HCT116 (cell line): ENCODE data around the gene ELF3. TPM values are rescaled to one million over a fixed set of nuclear protein-coding genes. Genes with fewer than 3 reads are reported as not detected.

Experiments used
- ATAC-seq: fragments of 200-7000 bp; cut with Tn5 transposase; 2 replicates; pipeline ENCODE4 v1.9.1; 2020; ENCODE audit warnings: mild to moderate bottlenecking, moderate library complexity
- BruUV-seq: library from RNA; stranded (reverse); fragments of 400-500 nt; replicated peaks from 2 replicates; lab custom pipeline; 2021; lab: Mats Ljungman, UMichigan
- CTCF ChIA-PET: fragments of 300-600 bp; sonication (Branson Sonifier 250); formaldehyde crosslinking; loops from one replicate; lab custom pipeline; 2021; ENCODE audit warnings: antibody characterized with exemption; lab: Charles Lee
- POLR2A ChIA-PET: fragments of 300-600, 350-600 bp; sonication (Branson Sonifier 250); formaldehyde crosslinking; loops from one replicate; lab custom pipeline; 2021; ENCODE audit warnings: antibody characterized with exemption; lab: Charles Lee
- RAD21 ChIA-PET, 2 experiments: fragments of 300-600 bp; sonication (Branson Sonifier 250); formaldehyde crosslinking; loops; one replicate each; lab custom pipeline; 2023; ENCODE audit warnings: low total read pairs in 2 of 2; ENCODE audit not compliant: uncharacterized antibody in 2 of 2, unreplicated experiment in 2 of 2, low non-redundant PET in 1 of 2; lab: Charles Lee
- DNase-seq: peaks from one replicate; pipeline ENCODE4 v3.0.0-alpha.2; 2010; ENCODE audit warnings: low read depth, low spot score
- H2AFZ ChIP-seq: fragments of 200-600 bp; shearing (Covaris generic), sonication (generic); 2 replicates; pipeline ENCODE4 v1.6.1; 2017; ENCODE audit warnings: low read depth, mixed run types, mixed read lengths, antibody characterized with exemption, low read length; ENCODE audit not compliant: poor library complexity, severe bottlenecking
- H3K27ac ChIP-seq: 2 replicates; pipeline ENCODE4 v1.5.1; 2012; ENCODE audit warnings: low read depth, low read length
- H3K27me3 ChIP-seq: fragments of 200-600 bp; sonication (generic); 2 replicates; pipeline ENCODE4 v1.6.1; 2016; ENCODE audit warnings: mixed run types, low read length, mixed read lengths; ENCODE audit not compliant: insufficient read depth
- H3K36me3 ChIP-seq, 2 experiments: fragments of 200-500 bp in 1 of 2; fragments of 200-600 bp in 1 of 2; sonication (Bioruptor generic) in 1 of 2; sonication (generic) in 1 of 2; 2 replicates each; pipeline versions ENCODE4 v1.5.1 to v1.6.1; 2014 to 2016; ENCODE audit warnings: low read length in 2 of 2, inconsistent platforms in 1 of 2, mixed read lengths in 1 of 2, mixed run types in 1 of 2; ENCODE audit not compliant: insufficient read depth in 2 of 2, control insufficient read depth in 1 of 2
- H3K4me1 ChIP-seq, 2 experiments: fragments of 200-600 bp in 1 of 2; sonication (generic) in 1 of 2; 2 replicates each; pipeline versions ENCODE4 v1.5.1 to v1.6.1; 2012 to 2017; ENCODE audit warnings: low read length in 2 of 2, inconsistent platforms in 1 of 2, mild to moderate bottlenecking in 1 of 2, mixed read lengths in 1 of 2, mixed run types in 1 of 2, moderate library complexity in 1 of 2; ENCODE audit not compliant: insufficient read depth in 2 of 2, control insufficient read depth in 1 of 2
- H3K4me2 ChIP-seq: fragments of 200-600 bp; sonication (generic); 2 replicates; pipeline ENCODE4 v1.6.1; 2017; ENCODE audit warnings: mixed run types, low read length, mixed read lengths
- H3K4me3 ChIP-seq, 2 experiments: fragments of 200-600 bp in 1 of 2; sonication (generic) in 1 of 2; replicated peaks in 1 of 2; 2 replicates each; pipeline ENCODE4 v1.5.1; 2011 to 2016; ENCODE audit warnings: low read length in 2 of 2, control low read depth in 1 of 2, low read depth in 1 of 2, mild to moderate bottlenecking in 1 of 2, mixed read lengths in 1 of 2, mixed run types in 1 of 2
- H3K79me2 ChIP-seq: fragments of 200-600 bp; sonication (generic); 2 replicates; pipeline ENCODE4 v1.6.1; 2017; ENCODE audit warnings: mild to moderate bottlenecking, mixed run types, low read length, moderate library complexity, mixed read lengths; ENCODE audit not compliant: insufficient read depth
- H3K9ac ChIP-seq: fragments of 200-600 bp; sonication (generic); 2 replicates; pipeline ENCODE4 v1.6.1; 2016; ENCODE audit warnings: low read length, mixed read lengths
- H3K9me2 ChIP-seq: fragments of 200-600 bp; sonication (generic), shearing (Covaris generic); 2 replicates; pipeline ENCODE4 v1.6.1; 2017; ENCODE audit warnings: mixed run types, mild to moderate bottlenecking, moderate library complexity; ENCODE audit not compliant: insufficient read depth
- H3K9me3 ChIP-seq, 2 experiments: fragments of 200-500 bp in 1 of 2; fragments of 200-600 bp in 1 of 2; sonication (Bioruptor generic) in 1 of 2; sonication (generic) in 1 of 2; 2 replicates each; pipeline ENCODE4 v1.6.1; 2014 to 2017; ENCODE audit warnings: low read length in 2 of 2, mixed read lengths in 2 of 2, inconsistent platforms in 1 of 2, low read depth in 1 of 2, mild to moderate bottlenecking in 1 of 2, mixed run types in 1 of 2, moderate library complexity in 1 of 2; ENCODE audit not compliant: control insufficient read depth in 1 of 2, insufficient read depth in 1 of 2
- H4K20me1 ChIP-seq: fragments of 200-600 bp; sonication (generic), shearing (Covaris generic); 2 replicates; pipeline ENCODE4 v1.6.1; 2017; ENCODE audit warnings: mixed run types, mild to moderate bottlenecking, moderate library complexity; ENCODE audit not compliant: insufficient read depth
- CEBPB ChIP-seq: IDR thresholded peaks from 2 replicates; pipeline ENCODE4 v1.6.1; 2012; ENCODE audit warnings: low read depth
- EGR1 ChIP-seq: IDR thresholded peaks from 2 replicates; pipeline ENCODE4 v1.6.1; 2012; ENCODE audit warnings: low read depth
- ELF1 ChIP-seq: IDR thresholded peaks from 2 replicates; pipeline ENCODE4 v1.6.1; 2012; ENCODE audit warnings: low read depth, borderline replicate concordance
- EZH2phosphoT487 ChIP-seq: fragments of 200-600 bp; IDR thresholded peaks from 2 replicates; pipeline ENCODE4 v1.6.1; 2018; ENCODE audit warnings: antibody characterized with exemption, borderline replicate concordance
- FOSL1 ChIP-seq: IDR thresholded peaks from 2 replicates; pipeline ENCODE4 v1.6.1; 2012; ENCODE audit warnings: low read depth
- JUND ChIP-seq: IDR thresholded peaks from 2 replicates; pipeline ENCODE4 v1.6.1; 2012
- POLR2A ChIP-seq: IDR thresholded peaks from 2 replicates; pipeline ENCODE4 v1.7.0; 2011; ENCODE audit warnings: borderline replicate concordance; ENCODE audit not compliant: insufficient read depth, insufficient read length; ENCODE audit errors: extremely low read depth
- TCF7L2 ChIP-seq: IDR thresholded peaks from 2 replicates; pipeline ENCODE4 v1.7.0; 2011; ENCODE audit warnings: borderline replicate concordance, inconsistent platforms; ENCODE audit not compliant: insufficient read depth, insufficient read length; ENCODE audit errors: extremely low read depth
- YY1 ChIP-seq: IDR thresholded peaks from 2 replicates; pipeline ENCODE4 v1.6.1; 2011; ENCODE audit warnings: low read length, low read depth, moderate library complexity, mild to moderate bottlenecking; ENCODE audit not compliant: insufficient replicate concordance; ENCODE audit errors: extremely low read depth
- ZNF274 ChIP-seq: fragments of 200-500 bp; sonication (Bioruptor generic); IDR thresholded peaks from 2 replicates; pipeline ENCODE4 v1.6.1; 2014; ENCODE audit warnings: mild to moderate bottlenecking, low read depth, low read length, inconsistent platforms
- intact Hi-C: fragments of 100-400 bp; cut with micrococcal nuclease; formaldehyde crosslinking; loops from 2 replicates; pipeline ENCODE4 v1.10.0; 2022
- total RNA-seq: library from RNA; stranded (reverse); gene quantifications from one replicate; pipeline ENCODE4 v1.2.1, GENCODE V29; 2021; ENCODE audit not compliant: unreplicated experiment
- TF ChIP-seq, protein P1 (sequence below): IDR thresholded peaks from 2 replicates; pipeline ENCODE4 v1.6.1; 2012; ENCODE audit warnings: low read depth
- TF ChIP-seq, protein P2 (sequence below): IDR thresholded peaks from 2 replicates; pipeline ENCODE4 v1.6.1; 2012

Gene ELF3
- total RNA-seq, 1 experiment from 2014 or later: 200 TPM

DNA sequence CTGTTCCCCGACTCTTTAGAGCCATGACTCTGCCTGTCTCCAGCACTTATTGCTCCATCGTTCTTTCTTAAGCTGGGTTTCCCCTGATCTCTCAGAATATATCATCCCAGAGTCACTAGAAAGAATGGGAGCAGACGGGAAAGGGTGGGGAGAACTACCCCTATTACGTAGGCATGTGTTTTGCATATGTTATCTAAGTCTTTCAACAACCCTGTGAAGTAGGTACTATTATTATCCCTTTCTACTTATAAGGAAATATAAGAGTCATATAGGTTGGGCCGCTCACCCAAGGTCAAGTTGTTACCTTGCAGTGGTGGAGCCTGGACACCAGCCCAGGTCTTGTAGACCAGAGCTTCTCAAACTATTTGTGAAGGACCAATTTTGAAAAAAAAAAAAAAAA lies 38.7 kb downstream of the ELF3 start:
- Histone ChIP-seq H4K20me1 (no peaks in the 10 kb centered on the region), H3K4me2 (no peak overlapping the region), H3K9ac (no peak overlapping the region), H3K9me2 (no peaks in the 10 kb centered on the region), H3K36me3 (no peaks in the 10 kb centered on the region), H3K9me3 (no peaks in the 10 kb centered on the region), H3K4me1 (peaks cover 43 to 65% of the 10 kb centered on the region in 2 experiments), H2AFZ (peak overlapping the region; percentile 22), H3K79me2 (no peaks in the 10 kb centered on the region), H3K27me3 (no peaks in the 10 kb centered on the region), H3K27ac (no peak overlapping the region), H3K4me3 (no peak overlapping the region)
- no peak for DNase-seq
- RAD21 ChIA-PET: no interaction called here
- ATAC-seq: no peak
- POLR2A ChIA-PET: interaction anchor here (1.0 to 4.2 kb wide), 6 partner anchors 8 to 39 kb away, joined by 3 to 28 read pairs (median 4); partner anchors contain the start of gene ELF3
- TF ChIP-seq ELF1 (no peak), POLR2A (no peak), EZH2phosphoT487 (no peak), CEBPB (no peak), JUND (no peak), ZNF274 (no peak), EGR1 (no peak), FOSL1 (no peak), TCF7L2 (no peak), YY1 (no peak)
- TF ChIP-seq, protein P1, sequence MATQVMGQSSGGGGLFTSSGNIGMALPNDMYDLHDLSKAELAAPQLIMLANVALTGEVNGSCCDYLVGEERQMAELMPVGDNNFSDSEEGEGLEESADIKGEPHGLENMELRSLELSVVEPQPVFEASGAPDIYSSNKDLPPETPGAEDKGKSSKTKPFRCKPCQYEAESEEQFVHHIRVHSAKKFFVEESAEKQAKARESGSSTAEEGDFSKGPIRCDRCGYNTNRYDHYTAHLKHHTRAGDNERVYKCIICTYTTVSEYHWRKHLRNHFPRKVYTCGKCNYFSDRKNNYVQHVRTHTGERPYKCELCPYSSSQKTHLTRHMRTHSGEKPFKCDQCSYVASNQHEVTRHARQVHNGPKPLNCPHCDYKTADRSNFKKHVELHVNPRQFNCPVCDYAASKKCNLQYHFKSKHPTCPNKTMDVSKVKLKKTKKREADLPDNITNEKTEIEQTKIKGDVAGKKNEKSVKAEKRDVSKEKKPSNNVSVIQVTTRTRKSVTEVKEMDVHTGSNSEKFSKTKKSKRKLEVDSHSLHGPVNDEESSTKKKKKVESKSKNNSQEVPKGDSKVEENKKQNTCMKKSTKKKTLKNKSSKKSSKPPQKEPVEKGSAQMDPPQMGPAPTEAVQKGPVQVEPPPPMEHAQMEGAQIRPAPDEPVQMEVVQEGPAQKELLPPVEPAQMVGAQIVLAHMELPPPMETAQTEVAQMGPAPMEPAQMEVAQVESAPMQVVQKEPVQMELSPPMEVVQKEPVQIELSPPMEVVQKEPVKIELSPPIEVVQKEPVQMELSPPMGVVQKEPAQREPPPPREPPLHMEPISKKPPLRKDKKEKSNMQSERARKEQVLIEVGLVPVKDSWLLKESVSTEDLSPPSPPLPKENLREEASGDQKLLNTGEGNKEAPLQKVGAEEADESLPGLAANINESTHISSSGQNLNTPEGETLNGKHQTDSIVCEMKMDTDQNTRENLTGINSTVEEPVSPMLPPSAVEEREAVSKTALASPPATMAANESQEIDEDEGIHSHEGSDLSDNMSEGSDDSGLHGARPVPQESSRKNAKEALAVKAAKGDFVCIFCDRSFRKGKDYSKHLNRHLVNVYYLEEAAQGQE: no peak
- TF ChIP-seq, protein P2, sequence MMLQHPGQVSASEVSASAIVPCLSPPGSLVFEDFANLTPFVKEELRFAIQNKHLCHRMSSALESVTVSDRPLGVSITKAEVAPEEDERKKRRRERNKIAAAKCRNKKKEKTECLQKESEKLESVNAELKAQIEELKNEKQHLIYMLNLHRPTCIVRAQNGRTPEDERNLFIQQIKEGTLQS: no peak
- CTCF ChIA-PET: no interaction called here
- no TSS peak for BruUV-seq
- intact Hi-C loops: no loop called here
